ENCODE measurements around the gene PDCD2L. TPM values are rescaled to one million over a fixed set of nuclear protein-coding genes. Genes with fewer than 3 reads are reported as not detected.

The PDCD2L gene
- total and polyA plus RNA-seq, 9 of the 15 experiments (the other 6 are each of a cell fraction or from before 2014, with no cell fraction given): 12.1 to 68.5 (median 56.3) TPM

DNA sequence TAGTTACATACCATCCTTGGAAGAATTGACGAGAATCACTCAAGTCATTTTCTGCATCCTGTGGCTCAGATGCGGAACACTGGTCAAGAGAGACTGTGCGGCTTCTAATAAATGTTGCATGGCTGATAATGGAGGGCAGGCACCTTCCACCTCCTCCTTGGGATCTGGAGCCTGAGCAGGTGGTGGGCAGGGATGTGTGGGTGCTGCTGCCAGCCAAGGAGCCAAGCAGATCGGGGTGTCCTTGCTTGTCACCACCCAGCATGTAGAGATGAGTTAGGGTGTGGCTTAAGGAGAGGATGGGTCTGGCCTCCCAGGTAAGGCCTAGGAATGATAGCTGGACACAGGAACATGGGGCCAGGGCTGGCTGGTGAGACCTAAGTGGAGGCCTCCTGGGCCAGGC, 21.7 kb upstream of the PDCD2L start:
- H3K79me2 ChIP-seq (ENCODE audit: control insufficient read depth, insufficient read depth, low read length): peaks cover 8% of the 10 kb centered on the region; the same call in 2 of the 3 replicates
- no TSS peak for BruUV-seq (replicated peaks)
- DNase-seq (ENCODE audit: extremely low read depth in 1 of 4, low spot score in 3 of 4) (no peak), ATAC-seq (no peak), FAIRE-seq (no peak)
- H3K9ac ChIP-seq (ENCODE audit: insufficient read depth in 1 of 2, low read depth in 2 of 2, low read length in 2 of 2): no peak overlapping the region
- H2AFZ ChIP-seq (ENCODE audit: low read depth, low read length): no peak overlapping the region
- in situ Hi-C loops (cut with MboI): no loop called here
- no peak overlapping the region for H3K4me3 ChIP-seq
- intact Hi-C loops (cut with micrococcal nuclease): no loop called here
- no peak overlapping the region for H3K4me2 ChIP-seq (ENCODE audit: insufficient read depth, low read length)
- no peaks in the 10 kb centered on the region for H3K27me3 ChIP-seq (ENCODE audit: control insufficient read depth in 2 of 2, insufficient read depth in 2 of 2, low read length in 2 of 2)
- H3K27ac ChIP-seq (ENCODE audit: extremely low read depth, low read depth, low read length): no peak overlapping the region
- H3K36me3 ChIP-seq (ENCODE audit: control insufficient read depth, insufficient read depth, low read length): peaks cover 95% of the 10 kb centered on the region
- TF ChIP-seq RBFOX2 (IDR thresholded peaks at IDR 0.05; ENCODE audit: low read depth, low read length) (0 out of 2 replicates have a peak, but pooled peaks have one; percentile 1), NFATC3 (IDR thresholded peaks at IDR 0.05) (no peak)
- POLR2A ChIA-PET: interaction anchor here (0.6 to 0.8 kb wide), 2 partner anchors 109 to 248 kb away, joined by 3 read pairs; no protein-coding TSS in a partner anchor
- H3K9me1 ChIP-seq (ENCODE audit: control insufficient read depth, insufficient read depth, low read length): no peaks in the 10 kb centered on the region
- no peaks in the 10 kb centered on the region for H4K20me1 ChIP-seq (replicated peaks; ENCODE audit: control insufficient read depth, insufficient read depth, low read length)
- CTCF ChIA-PET (ENCODE audit: low intra/inter-chr PET ratio): no interaction called here
- H3K4me1 ChIP-seq (replicated peaks in 1 of 2; ENCODE audit: control insufficient read depth in 2 of 2, insufficient read depth in 2 of 2, low read length in 2 of 2): no peaks in the 10 kb centered on the region; a peak in 1 of 5 replicates
- H3K9me3 ChIP-seq (replicated peaks; ENCODE audit: control insufficient read depth, insufficient read depth, low read depth, low read length): no peaks in the 10 kb centered on the region; the same call in 1 of the 2 replicates
- 96% methylated on average over 4 of the region's 4 CpGs for WGBS (ENCODE audit: insufficient coverage, low coverage, missing lambda C conversion rate)

GRCh38 chr19:34383599-34383998, 20.6 kb upstream of the PDCD2L start:
- intact Hi-C loops (cut with micrococcal nuclease) (no loop called here), in situ Hi-C loops (cut with MboI) (no loop called here)
- no peaks in the 10 kb centered on the region for H4K20me1 ChIP-seq (replicated peaks; ENCODE audit: control insufficient read depth, insufficient read depth, low read length)
- POLR2A ChIA-PET: interaction anchor here (0.9 to 1.4 kb wide), 2 partner anchors 12 to 15 kb away, joined by 3 read pairs; no protein-coding TSS in a partner anchor
- no peaks in the 10 kb centered on the region for H3K4me1 ChIP-seq (replicated peaks in 1 of 2; ENCODE audit: control insufficient read depth in 2 of 2, insufficient read depth in 2 of 2, low read length in 2 of 2)
- no peak for ATAC-seq
- H3K79me2 ChIP-seq (ENCODE audit: control insufficient read depth, insufficient read depth, low read length): peaks cover 5% of the 10 kb centered on the region; the same call in 2 of the 3 replicates
- H2AFZ ChIP-seq (ENCODE audit: low read depth, low read length): no peak overlapping the region
- no peak for FAIRE-seq
- BruUV-seq (replicated peaks): no TSS peak
- no peaks in the 10 kb centered on the region for H3K9me1 ChIP-seq (ENCODE audit: control insufficient read depth, insufficient read depth, low read length)
- H3K36me3 ChIP-seq (ENCODE audit: control insufficient read depth, insufficient read depth, low read length): peaks cover 96% of the 10 kb centered on the region
- TF ChIP-seq, protein P1, sequence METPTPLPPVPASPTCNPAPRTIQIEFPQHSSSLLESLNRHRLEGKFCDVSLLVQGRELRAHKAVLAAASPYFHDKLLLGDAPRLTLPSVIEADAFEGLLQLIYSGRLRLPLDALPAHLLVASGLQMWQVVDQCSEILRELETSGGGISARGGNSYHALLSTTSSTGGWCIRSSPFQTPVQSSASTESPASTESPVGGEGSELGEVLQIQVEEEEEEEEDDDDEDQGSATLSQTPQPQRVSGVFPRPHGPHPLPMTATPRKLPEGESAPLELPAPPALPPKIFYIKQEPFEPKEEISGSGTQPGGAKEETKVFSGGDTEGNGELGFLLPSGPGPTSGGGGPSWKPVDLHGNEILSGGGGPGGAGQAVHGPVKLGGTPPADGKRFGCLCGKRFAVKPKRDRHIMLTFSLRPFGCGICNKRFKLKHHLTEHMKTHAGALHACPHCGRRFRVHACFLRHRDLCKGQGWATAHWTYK (CRISPR knock-in tag; IDR thresholded peaks at IDR 0.05): 0 out of 2 replicates have a peak, but pooled peaks have one; percentile 14
- TF ChIP-seq POLR2A (conservative IDR thresholded peaks at IDR 0.05) (peak; percentile 13; the same call in 1 of the 2 replicates), SUPT5H (IDR thresholded peaks at IDR 0.05) (peak; percentile 49), ZNF395 (CRISPR knock-in tag; IDR thresholded peaks at IDR 0.05) (no peak), ZBTB8A (IDR thresholded peaks at IDR 0.05; ENCODE audit: partially characterized antibody) (no peak)
- CTCF ChIA-PET (ENCODE audit: low intra/inter-chr PET ratio): no interaction called here
- no peak overlapping the region for H3K4me3 ChIP-seq
- no peak overlapping the region for H3K27ac ChIP-seq (ENCODE audit: extremely low read depth, low read depth, low read length)
- no peaks in the 10 kb centered on the region for H3K27me3 ChIP-seq (ENCODE audit: control insufficient read depth in 2 of 2, insufficient read depth in 2 of 2, low read length in 2 of 2)
- WGBS (ENCODE audit: insufficient coverage, low coverage, missing lambda C conversion rate): 97% methylated on average over 5 of the region's 5 CpGs
- H3K9me3 ChIP-seq (replicated peaks; ENCODE audit: control insufficient read depth, insufficient read depth, low read depth, low read length): no peaks in the 10 kb centered on the region; the same call in 1 of the 2 replicates
- H3K4me2 ChIP-seq (ENCODE audit: insufficient read depth, low read length): no peak overlapping the region
- no peak for DNase-seq (ENCODE audit: extremely low read depth in 1 of 4, low spot score in 3 of 4)
- no peak overlapping the region for H3K9ac ChIP-seq (ENCODE audit: insufficient read depth in 1 of 2, low read depth in 2 of 2, low read length in 2 of 2)

Measured in K562 (cell line).